NCI-H2107 treated with DMSO at 0.1 percent for 48 hours (cell line): ENCODE data around the gene FMO5.
"Not testable (repeated sequence)": the region's sequence is repeated elsewhere in the genome, so short reads cannot be mapped to it uniquely, and the experiment has no call there.

Experiments used
- DNase-seq: peaks from one replicate; lab custom pipeline; 2025; ENCODE audit not compliant: unreplicated experiment; lab: John Stamatoyannopoulos, UW

Gene FMO5

DNA sequence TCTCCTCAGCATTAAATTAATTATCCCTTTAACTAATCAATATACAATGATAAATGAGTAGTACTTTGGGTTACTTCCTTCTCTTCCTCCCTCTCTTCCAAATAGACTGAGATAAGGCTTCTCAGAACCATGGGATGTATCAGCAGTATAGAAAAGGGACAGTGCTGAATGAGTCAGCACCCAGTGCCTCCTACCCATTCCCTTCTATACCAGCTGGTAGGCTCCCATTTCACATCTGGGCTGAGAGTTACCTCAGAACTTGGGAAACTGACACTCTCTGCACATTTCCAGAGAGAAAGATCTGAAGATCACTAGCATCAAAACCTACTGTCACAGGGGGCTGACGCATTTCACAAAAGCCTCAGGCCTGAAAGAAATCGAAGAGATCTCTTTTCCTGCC, 68.0 kb downstream of the FMO5 start:
- not testable (repeated sequence) for DNase-seq

GRCh38 chr1:147156642-147157041, 68.5 kb downstream of the FMO5 start:
- DNase-seq: no peak

DNA sequence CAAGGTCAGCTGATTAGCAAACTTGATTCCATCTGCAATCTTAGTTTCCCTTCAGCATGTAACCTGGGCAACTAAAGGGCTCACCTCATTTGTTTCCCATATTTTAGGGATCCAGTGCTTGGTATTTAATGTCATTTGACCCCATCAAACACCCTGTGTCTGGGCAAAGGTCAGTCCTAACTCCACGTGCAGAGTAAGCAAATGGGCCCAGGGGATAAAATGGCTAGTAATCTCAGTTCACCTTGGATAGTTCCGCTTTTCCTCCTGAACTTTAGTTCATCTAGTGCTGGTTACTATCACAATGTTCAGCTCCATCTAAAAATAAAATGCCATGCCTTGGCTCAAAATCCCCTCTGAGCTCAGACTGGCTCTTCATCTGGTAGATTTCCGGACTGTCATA, 72.4 kb downstream of the FMO5 start:
- no peak for DNase-seq

DNA sequence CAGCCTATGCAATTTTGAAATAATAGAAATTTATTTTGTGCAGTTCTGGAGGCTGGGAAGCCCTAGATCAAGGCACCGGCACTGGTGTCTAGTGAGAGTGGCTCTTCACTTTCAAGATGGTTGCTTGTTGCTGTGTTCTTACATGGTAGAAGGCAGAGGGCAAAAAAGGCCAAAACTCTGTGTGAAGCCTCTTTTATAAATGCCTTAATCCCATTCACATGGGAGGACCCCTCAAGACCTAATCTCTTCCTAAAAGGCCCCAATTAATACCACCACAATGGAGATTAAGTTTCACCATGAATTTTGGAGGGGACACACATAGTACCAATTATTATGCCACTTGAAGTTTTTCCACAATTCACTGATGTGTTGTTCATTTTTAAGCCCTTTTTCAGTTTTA, 73.9 kb downstream of the FMO5 start:
- DNase-seq: no peak

GRCh38 chr1:147142886-147143285, 82.3 kb downstream of the FMO5 start:
- DNase-seq: no peak
